Stimulated activated naive CD8-positive, alpha-beta T cell treated with anti-CD3 and anti-CD28 coated beads, Interleukin-15, Interleukin-2, amounts not matched to agents 100 ng/mL and 50 ng/mL, for 24 hours (primary cell): ENCODE measurements around the gene NDUFS1.
"Not testable (repeated sequence)": the region's sequence is repeated elsewhere in the genome, so short reads cannot be mapped to it uniquely, and the experiment has no call there.

ENCODE experiments used
- H3K27ac Mint-ChIP-seq: one replicate; pipeline ENCODE4 v1.8.0; 2021; ENCODE audit warnings: mild to moderate bottlenecking, mixed read lengths
- H3K27me3 Mint-ChIP-seq: one replicate; pipeline ENCODE4 v1.8.0; 2021; ENCODE audit warnings: mixed read lengths
- H3K36me3 Mint-ChIP-seq: one replicate; pipeline ENCODE4 v1.8.0; 2021; ENCODE audit warnings: low read depth, mixed read lengths
- H3K4me1 Mint-ChIP-seq: one replicate; pipeline ENCODE4 v1.8.0; 2021; ENCODE audit warnings: low read depth, mixed read lengths
- H3K4me3 Mint-ChIP-seq: one replicate; pipeline ENCODE4 v1.8.0; 2021; ENCODE audit warnings: mild to moderate bottlenecking, mixed read lengths
- H3K9me3 Mint-ChIP-seq: one replicate; pipeline ENCODE4 v1.8.0; 2021; ENCODE audit warnings: mixed read lengths

The NDUFS1 gene

DNA sequence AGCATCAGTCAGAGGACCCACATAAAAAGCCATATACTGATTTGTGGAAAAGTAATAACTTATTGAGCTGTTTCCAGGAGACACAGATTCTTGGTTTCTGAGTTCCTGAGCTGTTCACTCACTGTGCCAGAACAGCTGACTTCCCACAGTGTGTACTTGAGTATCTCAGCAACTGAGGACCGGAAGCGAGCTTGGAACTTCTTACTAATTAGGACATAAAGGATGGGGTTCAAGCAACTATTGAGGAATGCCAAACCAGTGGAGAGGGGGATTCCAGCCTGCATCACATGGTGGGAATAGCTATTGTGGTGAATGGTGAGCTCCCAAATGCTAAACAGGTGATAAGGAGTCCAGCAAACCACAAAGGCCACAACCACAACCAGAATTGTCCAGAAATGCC is 16.9 kb upstream of the NDUFS1 start:
- Mint-ChIP-seq H3K27me3 (no peaks in the 10 kb centered on the region), H3K9me3 (no peaks in the 10 kb centered on the region), H3K4me3 (no peak overlapping the region)

DNA sequence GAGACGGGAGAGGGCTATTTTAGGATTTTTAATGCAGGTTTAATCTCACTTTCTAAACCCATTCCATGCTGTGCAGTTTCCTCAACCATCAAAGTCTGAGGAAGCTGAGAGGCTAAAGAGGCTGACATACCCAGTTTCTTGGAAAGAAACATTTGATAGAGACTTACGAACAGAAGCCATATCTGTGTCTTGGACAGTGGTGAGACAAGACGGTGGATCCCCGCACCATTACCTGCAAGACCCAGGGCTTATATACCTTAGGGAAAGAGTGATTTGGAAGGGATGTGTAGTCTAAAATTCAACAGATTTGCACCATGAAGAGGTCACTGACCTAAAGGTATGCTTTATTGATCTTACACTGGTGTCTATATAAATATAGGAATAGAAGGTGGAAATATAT is 13.9 kb upstream of the NDUFS1 start:
- peaks cover 16% of the 10 kb centered on the region for H3K36me3 Mint-ChIP-seq
- H3K27ac Mint-ChIP-seq = no peak overlapping the region
- H3K4me3 Mint-ChIP-seq = no peak overlapping the region
- H3K9me3 Mint-ChIP-seq = no peaks in the 10 kb centered on the region
- no peaks in the 10 kb centered on the region for H3K4me1 Mint-ChIP-seq
- H3K27me3 Mint-ChIP-seq = no peaks in the 10 kb centered on the region

More for the DNA sequence above, 16.9 kb upstream of the NDUFS1 start:
- no peaks in the 10 kb centered on the region for H3K36me3 Mint-ChIP-seq
- H3K4me1 Mint-ChIP-seq = no peaks in the 10 kb centered on the region
- no peak overlapping the region for H3K27ac Mint-ChIP-seq

DNA sequence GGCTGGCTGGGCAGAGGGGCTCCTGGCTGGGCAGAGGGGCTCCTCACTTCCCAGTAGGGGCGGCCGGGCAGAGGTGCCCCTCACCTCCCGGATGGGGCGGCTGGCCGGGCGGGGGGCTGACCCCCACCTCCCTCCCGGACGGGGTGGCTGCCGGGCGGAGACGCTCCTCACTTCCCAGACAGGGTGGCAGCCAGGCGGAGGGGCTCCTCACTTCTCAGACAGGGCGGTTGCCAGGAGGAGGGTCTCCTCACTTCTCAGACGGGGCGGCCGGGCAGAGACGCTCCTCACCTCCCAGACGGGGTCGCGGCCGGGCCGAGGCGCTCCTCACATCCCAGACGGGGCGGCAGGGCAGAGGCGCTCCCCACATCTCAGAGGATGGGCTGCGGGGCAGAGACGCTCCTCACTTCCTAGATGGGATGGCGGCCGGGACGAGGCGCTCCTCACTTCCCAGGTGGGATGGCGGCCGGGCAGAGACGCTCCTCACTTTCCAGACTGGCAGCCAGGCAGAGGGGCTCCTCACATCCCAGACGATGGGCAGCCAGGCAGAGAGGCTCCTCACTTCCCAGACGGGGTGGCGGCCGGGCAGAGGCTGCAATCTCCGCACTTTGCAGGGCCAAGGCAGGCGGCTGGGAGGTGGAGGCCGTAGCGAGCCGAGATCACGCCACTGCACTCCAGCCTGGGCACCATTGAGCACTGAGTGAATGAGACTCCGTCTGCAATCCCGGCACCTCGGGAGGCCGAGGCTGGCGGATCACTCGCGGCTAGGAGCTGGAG is 12.6 kb upstream of the NDUFS1 start:
- H3K36me3 Mint-ChIP-seq = peaks cover 25% of the 10 kb centered on the region

DNA sequence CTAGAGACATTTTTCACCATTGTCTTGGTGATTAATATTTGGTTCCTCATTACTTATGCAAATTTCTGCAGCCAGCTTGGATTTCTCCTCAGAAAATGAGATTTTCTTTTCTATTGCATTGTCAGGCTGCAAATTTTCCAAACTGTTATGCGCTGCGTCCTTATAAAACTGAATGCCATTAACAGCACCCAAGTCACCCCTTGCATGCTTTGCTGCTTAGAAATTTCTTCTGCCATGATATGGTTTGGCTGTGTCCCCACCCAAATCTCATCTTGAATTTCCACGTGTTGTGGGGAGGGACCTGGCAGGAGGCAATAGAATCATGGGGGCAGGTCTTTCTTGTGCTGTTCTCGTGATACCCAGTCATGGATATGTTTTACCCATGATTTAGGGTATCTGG is 9.0 kb upstream of the NDUFS1 start:
- H3K4me1 Mint-ChIP-seq, H3K9me3 Mint-ChIP-seq, H3K27ac Mint-ChIP-seq, H3K27me3 Mint-ChIP-seq, H3K4me3 Mint-ChIP-seq: not testable (repeated sequence)
- H3K36me3 Mint-ChIP-seq = peaks cover 37% of the 10 kb centered on the region

More for the DNA sequence above, 12.6 kb upstream of the NDUFS1 start:
- not testable (repeated sequence) for H3K4me3 Mint-ChIP-seq, H3K27ac Mint-ChIP-seq, H3K9me3 Mint-ChIP-seq, H3K27me3 Mint-ChIP-seq, H3K4me1 Mint-ChIP-seq

DNA sequence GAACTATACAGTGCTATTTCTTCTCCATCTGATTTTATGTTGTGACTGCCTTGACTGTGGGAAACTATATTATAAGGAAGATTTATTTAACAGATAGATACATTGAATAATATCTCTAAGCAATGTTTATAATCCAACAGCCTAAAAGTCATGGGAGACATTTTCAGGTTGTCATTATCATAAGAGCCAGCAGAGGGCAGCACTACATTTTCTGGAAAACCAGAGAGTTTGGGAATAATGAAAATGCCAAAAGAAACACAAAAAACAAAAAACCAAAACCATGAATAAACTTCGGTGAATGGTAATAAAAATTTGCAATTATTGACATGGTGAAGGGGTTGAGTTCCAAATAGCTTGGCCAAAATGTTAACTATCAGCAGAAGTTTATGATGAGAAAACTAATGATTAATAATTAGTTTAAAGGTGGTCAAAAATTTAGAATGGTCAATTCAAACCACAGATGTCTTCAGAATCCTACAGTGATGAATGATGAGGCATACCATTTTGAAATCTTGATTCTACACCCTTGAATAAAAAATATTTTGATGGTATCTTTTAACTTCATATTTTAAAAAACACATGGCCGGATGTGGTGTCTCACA is 5.1 kb upstream of the NDUFS1 start:
- Mint-ChIP-seq H3K27ac (no peak overlapping the region), H3K27me3 (no peaks in the 10 kb centered on the region), H3K9me3 (no peaks in the 10 kb centered on the region), H3K4me1 (peaks cover 33% of the 10 kb centered on the region), H3K36me3 (peaks cover 62% of the 10 kb centered on the region), H3K4me3 (no peak overlapping the region)

DNA sequence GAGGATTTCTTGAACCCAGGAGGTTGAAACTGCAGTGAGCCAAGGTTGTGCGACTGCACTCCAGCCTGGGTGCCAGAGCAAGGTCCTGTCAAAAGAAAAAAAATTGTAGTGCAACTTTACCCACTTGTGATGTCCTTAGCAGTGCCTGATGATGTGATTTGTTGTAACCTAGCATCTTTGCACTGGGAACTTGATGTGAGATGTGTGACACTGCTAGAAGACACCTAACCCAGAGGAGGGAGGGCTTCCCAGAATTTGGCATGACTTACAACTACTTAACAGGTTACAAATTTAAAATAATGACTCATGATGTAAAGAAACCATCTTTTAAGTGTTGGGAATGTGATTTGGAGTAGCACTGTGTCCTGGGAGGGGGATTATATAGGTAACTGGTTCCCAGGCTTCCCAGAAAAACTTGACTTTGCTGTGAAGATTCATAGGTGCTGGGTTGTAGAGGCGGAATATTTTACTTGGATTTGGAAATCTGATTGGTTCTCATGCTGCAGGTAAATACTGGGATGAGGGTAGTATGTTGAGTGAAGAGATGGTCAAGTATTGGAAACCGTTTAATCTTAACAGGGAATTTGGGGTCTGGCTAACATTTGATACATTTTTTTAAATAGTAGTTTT is 4.1 kb upstream of the NDUFS1 start:
- Mint-ChIP-seq H3K36me3 (peaks cover 58% of the 10 kb centered on the region), H3K27me3 (no peaks in the 10 kb centered on the region), H3K27ac (peak overlapping the region; percentile 94), H3K9me3 (no peaks in the 10 kb centered on the region), H3K4me1 (peaks cover 34% of the 10 kb centered on the region), H3K4me3 (peak overlapping the region; percentile 93)

DNA sequence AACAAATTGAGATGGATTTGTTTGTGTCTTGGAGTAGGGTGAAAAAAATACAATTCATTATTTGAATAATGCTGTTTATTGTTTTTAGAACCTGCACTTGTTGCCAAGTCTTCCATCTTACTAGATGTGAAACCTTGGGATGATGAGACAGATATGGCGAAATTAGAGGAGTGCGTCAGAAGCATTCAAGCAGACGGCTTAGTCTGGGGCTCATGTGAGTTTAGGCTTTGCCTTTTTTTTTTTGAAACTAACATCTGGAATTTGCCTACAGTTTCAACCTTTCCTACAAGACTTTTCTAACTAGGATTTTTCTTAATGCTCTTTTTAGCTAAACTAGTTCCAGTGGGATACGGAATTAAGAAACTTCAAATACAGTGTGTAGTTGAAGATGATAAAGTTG is 3.2 kb upstream of the NDUFS1 start:
- Mint-ChIP-seq H3K4me1 (peaks cover 42% of the 10 kb centered on the region), H3K36me3 (peaks cover 57% of the 10 kb centered on the region), H3K4me3 (peak overlapping the region; percentile 93), H3K27ac (peak overlapping the region; percentile 94)
- not testable (repeated sequence) for H3K27me3 Mint-ChIP-seq, H3K9me3 Mint-ChIP-seq

- Mint-ChIP-seq H3K4me1 (peaks cover 51% of the 10 kb centered on the region), H3K27me3 (no peaks in the 10 kb centered on the region), H3K36me3 (peaks cover 60% of the 10 kb centered on the region), H3K9me3 (no peaks in the 10 kb centered on the region), H3K27ac (peak overlapping the region; percentile 94), H3K4me3 (peak overlapping the region; percentile 93)
These were observed 1.5 kb upstream of the NDUFS1 start for GRCh38 chr2:206160807-206161179.

DNA sequence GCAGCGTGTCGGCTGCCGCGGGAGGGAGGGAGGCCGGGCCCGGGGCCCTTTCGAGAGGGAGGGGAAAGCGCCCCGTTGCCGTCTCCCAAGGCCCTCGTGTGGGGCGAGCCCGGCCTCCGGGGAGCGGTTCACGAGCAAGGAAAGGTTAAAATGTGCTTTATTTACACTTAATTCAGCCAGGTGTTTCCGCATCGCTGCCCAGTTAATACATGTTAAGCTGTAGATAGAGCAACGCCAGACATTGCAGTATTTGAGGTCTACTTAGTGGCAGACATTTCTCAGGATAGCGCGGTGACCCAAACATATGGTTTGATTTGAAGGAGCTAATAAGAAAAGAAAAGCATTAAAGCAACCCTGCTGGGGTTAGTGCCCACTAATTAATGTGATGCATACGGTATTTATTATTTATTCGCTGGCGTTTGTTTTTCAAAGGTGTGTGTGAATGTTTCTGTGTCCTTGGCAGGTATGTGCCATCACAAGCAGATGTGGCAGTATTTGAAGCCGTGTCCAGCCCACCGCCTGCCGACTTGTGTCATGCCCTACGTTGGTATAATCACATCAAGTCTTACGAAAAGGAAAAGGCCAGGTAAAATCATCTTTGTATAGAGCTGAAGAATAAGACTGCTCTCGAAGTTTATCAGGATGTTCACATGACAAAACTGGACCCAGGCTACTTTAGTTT is 1.0 kb upstream of the NDUFS1 start:
- Mint-ChIP-seq H3K36me3 (peaks cover 60% of the 10 kb centered on the region), H3K27ac (peak overlapping the region; percentile 94), H3K27me3 (no peaks in the 10 kb centered on the region), H3K4me1 (peaks cover 51% of the 10 kb centered on the region), H3K4me3 (peak overlapping the region; percentile 93), H3K9me3 (no peaks in the 10 kb centered on the region)

- H3K4me3 Mint-ChIP-seq = peak overlapping the region; percentile 93
- peaks cover 53% of the 10 kb centered on the region for H3K4me1 Mint-ChIP-seq
- H3K36me3 Mint-ChIP-seq = peaks cover 54% of the 10 kb centered on the region
- H3K27me3 Mint-ChIP-seq = no peaks in the 10 kb centered on the region
- no peaks in the 10 kb centered on the region for H3K9me3 Mint-ChIP-seq
- H3K27ac Mint-ChIP-seq = peak overlapping the region; percentile 94
These were observed 490 bp downstream of the NDUFS1 start for GRCh38 chr2:206158563-206159345.

GRCh38 chr2:206157014-206157413 is 2.2 kb downstream of the NDUFS1 start:
- H3K4me3 Mint-ChIP-seq = peak overlapping the region; percentile 93
- peak overlapping the region; percentile 40 for H3K27ac Mint-ChIP-seq
- H3K4me1 Mint-ChIP-seq = peaks cover 35% of the 10 kb centered on the region
- H3K36me3 Mint-ChIP-seq = peaks cover 37% of the 10 kb centered on the region
- not testable (repeated sequence) for H3K27me3 Mint-ChIP-seq, H3K9me3 Mint-ChIP-seq

- Mint-ChIP-seq H3K27me3 (no peaks in the 10 kb centered on the region), H3K4me1 (peaks cover 28% of the 10 kb centered on the region), H3K27ac (no peak overlapping the region), H3K9me3 (no peaks in the 10 kb centered on the region), H3K36me3 (peaks cover 39% of the 10 kb centered on the region), H3K4me3 (no peak overlapping the region)
These were observed 5.0 kb downstream of the NDUFS1 start for GRCh38 chr2:206154197-206154596.

- no peaks in the 10 kb centered on the region for H3K27me3 Mint-ChIP-seq
- H3K9me3 Mint-ChIP-seq = no peaks in the 10 kb centered on the region
- H3K4me1 Mint-ChIP-seq = peaks cover 10% of the 10 kb centered on the region
- no peak overlapping the region for H3K4me3 Mint-ChIP-seq
- H3K36me3 Mint-ChIP-seq = peaks cover 53% of the 10 kb centered on the region
- no peak overlapping the region for H3K27ac Mint-ChIP-seq
These were observed 8.6 kb downstream of the NDUFS1 start for GRCh38 chr2:206150631-206151030.

DNA sequence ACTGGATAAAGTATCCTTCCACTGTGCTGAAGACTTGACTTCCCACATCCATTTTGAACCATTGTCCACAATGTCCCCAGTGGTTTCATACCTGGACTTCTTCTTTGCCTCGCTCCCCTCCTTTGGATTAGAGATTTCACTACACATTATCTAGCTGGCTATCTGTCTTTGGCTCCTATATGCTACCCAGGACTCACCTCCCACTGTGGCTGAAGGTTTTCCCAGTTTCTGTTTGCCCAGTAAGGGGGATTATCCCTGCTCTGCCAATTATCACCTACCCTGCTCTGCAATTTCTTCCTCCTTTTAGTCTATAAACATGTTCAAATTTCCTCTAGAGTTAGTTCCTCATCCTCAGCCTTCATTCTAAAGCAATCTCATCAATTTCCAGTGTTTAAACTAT is 9.1 kb downstream of the NDUFS1 start:
- H3K4me3 Mint-ChIP-seq = no peak overlapping the region
- no peak overlapping the region for H3K27ac Mint-ChIP-seq
- H3K27me3 Mint-ChIP-seq = no peaks in the 10 kb centered on the region
- H3K36me3 Mint-ChIP-seq = peaks cover 56% of the 10 kb centered on the region
- H3K4me1 Mint-ChIP-seq = peaks cover 10% of the 10 kb centered on the region
- no peaks in the 10 kb centered on the region for H3K9me3 Mint-ChIP-seq
